Left renal cortex interstitium (tissue), 4 donors: Measurements from ENCODE around the gene LCE4A. TPM values are rescaled to one million over a fixed set of nuclear protein-coding genes. Genes with fewer than 3 reads are reported as not detected.
"Not testable (repeated sequence)": the region's sequence is repeated elsewhere in the genome, so short reads cannot be mapped to it uniquely, and the experiment has no call there.

Source experiments
- DNase-seq, 4 donors: peaks; one replicate each; pipeline ENCODE4 v3.0.0-alpha.2; 2013; ENCODE audit warnings: low read depth in 4 of 4, low spot score in 2 of 4, missing footprints in 1 of 4
- polyA plus RNA-seq, 4 donors: library from polyadenylated mRNA; unstranded; fragments of 120-200 nt; gene quantifications; one replicate each; pipeline ENCODE4 v1.2.1, GENCODE V29; 2013; ENCODE audit not compliant: insufficient read length in 4 of 4

LCE4A gene, protein sequence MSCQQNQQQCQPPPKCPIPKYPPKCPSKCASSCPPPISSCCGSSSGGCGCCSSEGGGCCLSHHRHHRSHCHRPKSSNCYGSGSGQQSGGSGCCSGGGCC
- not detected for polyA plus RNA-seq

DNA sequence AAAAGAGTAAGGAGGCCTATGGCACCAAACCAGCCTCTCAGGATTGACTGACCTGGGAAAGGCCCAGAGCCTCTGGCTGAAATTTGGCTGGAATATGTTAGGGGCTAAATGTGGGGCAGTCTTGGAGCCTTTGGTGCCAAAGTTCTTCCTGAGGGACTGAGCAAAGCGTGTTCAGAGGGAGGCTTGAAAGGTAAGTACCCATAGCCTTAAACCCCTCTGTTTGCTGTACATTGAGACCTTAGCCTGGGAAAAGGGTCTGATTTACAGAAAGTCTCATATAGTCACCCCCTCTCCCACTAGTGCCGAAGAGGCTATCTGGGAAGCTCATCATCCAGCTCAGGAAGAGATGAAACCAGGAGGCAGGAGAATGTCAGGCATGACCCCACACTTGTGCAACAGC lies at the start of gene LCE4A:
TSS of gene LCE4A (plus strand) at position 301 of the 400 bp plus-strand sequence. CDS start 916 bp downstream, outside the sequence.
- no peak for DNase-seq

GRCh38 chr1:152658649-152659048 lies 49.3 kb upstream of the LCE4A start:
- DNase-seq, result no peak

- DNase-seq, result no peak
Measured at GRCh38 chr1:152663098-152663497, 44.9 kb upstream of the LCE4A start, which contains the start of gene LCE2D. LCE2D (plus strand) TSS chr1:152663380; CDS start chr1:152664106, 726 bp downstream.

DNA sequence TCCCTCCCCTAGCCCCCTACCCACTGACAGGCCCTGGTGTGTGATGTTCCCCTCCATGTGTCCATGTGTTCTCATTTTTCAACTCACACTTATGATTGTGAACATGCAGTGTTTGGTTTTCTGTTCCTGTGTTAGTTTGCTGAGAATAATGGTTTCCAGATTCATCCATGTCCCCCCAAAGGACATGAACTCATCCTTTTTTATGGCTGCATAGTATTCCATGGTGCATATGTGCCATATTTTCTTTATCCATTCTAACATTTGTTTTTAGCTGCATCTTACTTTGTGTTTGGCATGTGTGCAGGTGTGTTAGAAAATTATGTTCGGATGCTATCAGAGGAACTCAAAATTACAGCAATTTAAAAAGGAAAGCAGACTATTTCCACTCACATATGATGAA lies 41.8 kb upstream of the LCE4A start:
- not testable (repeated sequence) for DNase-seq

- DNase-seq, result no peak
Measured at GRCh38 chr1:152667648-152668047, 40.3 kb upstream of the LCE4A start.

- no peak for DNase-seq
Measured at GRCh38 chr1:152673016-152673415, 34.9 kb upstream of the LCE4A start.

DNA sequence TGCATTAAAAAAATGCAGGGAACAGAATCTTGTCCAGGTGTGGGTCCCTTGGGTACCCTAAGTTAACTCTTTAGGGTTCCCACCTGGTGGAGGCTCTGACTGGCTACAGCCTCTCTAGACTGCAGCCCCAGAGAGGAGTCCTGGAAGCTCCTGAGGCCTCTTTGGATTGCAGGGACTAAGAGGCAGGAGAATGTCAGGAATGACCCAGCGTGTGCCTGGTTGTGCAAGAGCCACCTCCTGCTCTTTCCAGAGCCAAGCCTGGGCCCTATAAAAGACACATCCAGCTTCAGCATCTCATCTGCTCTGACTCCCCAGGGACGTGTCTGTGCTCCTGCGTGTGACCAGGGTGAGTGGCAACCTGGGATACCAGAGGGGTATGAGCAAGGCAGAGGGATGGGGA lies 33.0 kb upstream of the LCE4A start, which contains the start of gene LCE2C:
TSS of gene LCE2C (plus strand) at position 297 of the 400 bp plus-strand sequence. CDS start 737 bp downstream, outside the sequence.
- not testable (repeated sequence) for DNase-seq

DNA sequence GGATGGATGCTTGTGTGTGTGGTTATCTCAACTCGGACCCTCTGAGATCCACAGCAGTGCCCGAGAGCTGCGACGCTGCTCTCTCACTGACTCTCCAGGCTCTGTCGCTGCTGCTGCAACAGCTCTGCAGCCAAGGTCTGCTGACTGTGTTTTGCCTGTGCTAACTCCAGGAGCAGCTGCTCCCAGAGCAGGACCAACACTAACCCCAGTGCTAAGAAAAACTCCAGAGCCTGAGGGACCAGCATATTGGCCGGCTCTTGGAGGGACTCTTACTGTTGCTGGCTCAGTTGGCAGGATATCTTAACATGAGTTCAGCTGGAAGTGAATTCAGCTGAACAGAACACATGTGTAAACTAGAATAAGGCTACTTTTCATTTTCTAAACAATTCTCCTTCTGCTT lies 28.5 kb upstream of the LCE4A start:
- no peak for DNase-seq

GRCh38 chr1:152681616-152682015 lies 26.3 kb upstream of the LCE4A start:
- DNase-seq, result no peak

- DNase-seq, result no peak
Measured at GRCh38 chr1:152683846-152684245, 24.1 kb upstream of the LCE4A start.

DNA sequence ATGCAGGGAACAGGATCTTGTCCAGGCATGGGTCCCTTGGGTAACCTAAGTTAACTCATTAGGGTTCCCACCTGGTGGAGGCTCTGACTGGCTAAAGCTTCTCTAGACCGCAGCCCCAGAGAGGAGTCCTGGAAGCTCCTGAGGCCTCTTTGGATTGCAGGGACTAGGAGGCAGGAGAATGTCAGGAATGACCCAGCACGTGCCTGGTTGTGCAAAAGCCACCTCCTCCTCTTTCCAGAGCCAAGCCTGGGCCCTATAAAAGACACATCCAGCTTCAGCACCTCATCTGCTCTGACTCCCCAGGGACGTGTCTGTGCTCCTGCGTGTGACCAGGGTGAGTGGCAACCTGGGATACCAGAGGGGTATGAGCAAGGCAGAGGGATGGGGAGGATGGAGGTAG lies 22.1 kb upstream of the LCE4A start, which contains the start of gene LCE2B:
TSS of gene LCE2B (plus strand) at position 301 of the 400 bp plus-strand sequence. CDS start 721 bp downstream, outside the sequence.
- DNase-seq, result not testable (repeated sequence)

GRCh38 chr1:152697701-152698600 lies 10.0 kb upstream of the LCE4A start, which contains the start of gene LCE2A:
LCE2A (plus strand) TSS chr1:152698345; CDS start chr1:152698902, 557 bp downstream.
- no peak for DNase-seq

GRCh38 chr1:152699746-152700145 lies 8.2 kb upstream of the LCE4A start:
- DNase-seq, result no peak

GRCh38 chr1:152718238-152718637 lies 10.3 kb downstream of the LCE4A start:
- no peak for DNase-seq

DNA sequence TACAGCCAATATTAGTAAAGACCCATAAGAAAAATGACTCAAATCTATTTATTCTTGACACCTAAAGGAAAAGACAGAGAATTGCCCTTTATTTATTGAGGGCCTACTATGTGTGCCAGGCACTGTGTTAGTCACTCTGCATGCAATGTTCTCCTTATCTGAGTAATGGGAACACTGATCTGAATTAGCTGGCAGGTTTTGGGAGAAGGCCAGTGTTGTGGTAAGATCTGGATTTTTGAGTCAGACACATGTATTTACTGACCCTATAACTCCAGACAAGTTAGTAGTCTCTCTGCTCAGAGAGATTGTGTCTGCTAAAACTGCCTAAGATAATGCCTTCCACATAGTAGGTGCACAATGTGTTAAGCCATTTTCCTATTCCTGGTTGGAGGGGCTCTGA lies 17.3 kb downstream of the LCE4A start:
- DNase-seq, result no peak

- no peak for DNase-seq
Measured at GRCh38 chr1:152728986-152729385, 21.0 kb downstream of the LCE4A start.

DNA sequence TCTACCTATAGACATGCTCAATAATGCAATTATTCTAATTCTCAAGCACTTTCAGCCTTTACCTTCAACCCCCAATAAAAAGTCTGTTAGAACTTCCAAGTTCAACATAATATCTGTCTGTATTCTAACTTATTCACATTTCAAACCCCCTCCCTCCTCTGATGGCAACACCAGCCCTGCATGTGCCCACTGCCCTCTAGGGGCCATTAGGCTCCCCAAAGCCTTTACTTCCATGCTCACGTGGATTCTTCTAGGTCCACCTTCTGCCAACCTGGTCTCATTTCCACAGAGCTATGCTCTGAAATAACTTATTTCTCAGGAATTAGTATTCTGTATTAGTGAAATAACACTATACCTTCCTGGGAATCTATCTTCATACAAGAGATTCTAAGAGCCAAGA lies 27.7 kb downstream of the LCE4A start:
- DNase-seq, result no peak

DNA sequence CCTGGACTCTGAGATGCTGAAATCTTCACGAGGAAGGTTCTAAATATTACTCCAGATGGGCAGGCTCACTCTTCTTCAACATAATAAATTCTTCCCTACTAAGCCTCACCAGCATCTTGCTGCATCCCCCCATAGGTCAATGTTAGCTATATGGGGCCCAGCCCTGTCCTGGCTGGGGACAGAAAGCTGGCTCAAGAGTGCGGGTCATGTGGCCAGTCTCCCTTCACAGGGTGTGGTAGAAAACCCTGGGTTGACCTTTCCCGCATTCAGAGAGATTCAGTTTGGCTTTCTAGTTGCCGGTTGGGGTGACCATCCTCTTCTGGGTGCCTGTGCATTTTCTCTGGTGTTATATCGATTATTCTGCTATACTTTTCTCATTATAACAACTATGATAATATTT lies 30.0 kb downstream of the LCE4A start:
- no peak for DNase-seq

DNA sequence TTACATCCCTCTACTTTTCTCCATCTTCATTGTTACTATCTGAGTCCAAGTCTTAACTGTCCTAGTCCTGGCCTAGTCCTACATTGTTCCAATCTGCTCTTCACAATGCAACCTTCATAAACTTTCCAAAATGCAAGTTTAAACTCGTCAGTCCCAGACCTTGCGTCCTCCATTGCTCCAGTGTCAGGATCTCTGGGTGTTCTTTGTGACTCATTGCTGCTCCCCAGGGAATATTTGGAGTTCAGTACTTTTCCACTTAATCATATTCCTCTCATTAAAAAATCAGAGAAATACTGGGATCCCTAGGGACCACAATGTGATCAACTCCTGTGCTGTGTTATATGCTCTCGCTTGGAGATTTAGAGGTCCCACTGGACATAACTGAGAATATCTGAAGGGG lies 31.9 kb downstream of the LCE4A start:
- DNase-seq, result no peak

- DNase-seq, result no peak
Measured at GRCh38 chr1:152741656-152742055, 33.7 kb downstream of the LCE4A start.

DNA sequence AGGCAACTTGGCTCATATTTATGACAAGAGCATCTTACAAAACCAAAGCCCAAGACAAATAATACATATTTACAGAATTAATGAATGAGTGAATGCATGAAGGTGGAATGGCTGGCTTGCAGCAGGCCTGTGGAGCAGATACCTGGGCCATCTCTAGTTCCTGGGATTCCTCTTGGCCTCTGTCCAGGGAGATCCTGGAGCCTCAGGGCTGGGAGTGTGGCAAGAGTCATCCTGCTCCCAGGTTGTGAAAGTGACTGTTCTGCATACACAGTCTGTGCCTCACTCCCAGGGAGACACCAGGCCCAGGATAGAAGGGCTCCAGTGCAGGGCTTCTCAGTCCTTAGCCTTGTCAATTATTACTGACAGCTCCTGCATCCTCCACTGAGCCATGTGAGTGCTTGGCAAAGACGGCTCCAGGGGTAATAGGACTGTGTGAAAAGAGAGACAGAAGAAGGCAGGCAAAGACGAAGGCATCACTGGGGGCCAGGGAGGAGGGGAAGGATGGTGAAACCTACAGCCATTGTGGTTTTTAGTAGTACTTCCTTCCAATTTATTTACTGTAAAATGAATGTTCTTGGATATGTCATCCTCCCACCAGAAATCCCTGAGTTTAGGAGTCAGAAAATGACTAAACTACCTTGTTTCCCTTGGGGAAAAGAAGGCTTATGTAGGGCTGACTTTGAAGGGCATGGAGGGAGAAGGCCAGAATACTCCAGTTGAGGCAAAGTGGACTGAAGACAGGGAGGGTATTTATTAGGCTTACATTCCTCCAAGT lies 35.6 kb downstream of the LCE4A start:
- DNase-seq, result no peak
